Loucy (cell line): Measurements from ENCODE around the gene MMAB.

Source experiments
- CTCF ChIP-seq: fragments of 200-600 bp; sonication (generic); conservative IDR thresholded peaks from 2 replicates; pipeline ENCODE4 v1.5.1; 2014; ENCODE audit warnings: mild to moderate bottlenecking, antibody characterized with exemption, low read length
- EZH2phosphoT487 ChIP-seq: fragments of 200-600 bp; IDR thresholded peaks from 2 replicates; pipeline ENCODE4 v1.6.1; 2018; ENCODE audit warnings: antibody characterized with exemption, mild to moderate bottlenecking, moderate library complexity, borderline replicate concordance

- no peak for TF ChIP-seq CTCF
- TF ChIP-seq EZH2phosphoT487 = no peak
Observed at GRCh38 chr12:109547286-109547685, 26.0 kb downstream of the MMAB start.
